GM23338 (cell line): ENCODE measurements around the gene ULK2. TPM values are rescaled to one million over a fixed set of nuclear protein-coding genes. Genes with fewer than 3 reads are reported as not detected.

Experiments
- ATAC-seq: fragments of 200-7000 bp; cut with Tn5 transposase; 3 replicates; pipeline ENCODE4 v1.9.1; 2020
- DNase-seq: peaks from one replicate; pipeline ENCODE4 v3.0.0-alpha.2; 2015; ENCODE audit warnings: low spot score
- H2AFZ ChIP-seq: fragments of 200-600 bp; sonication (generic); 2 replicates; pipeline ENCODE4 v1.8.0; 2016; ENCODE audit warnings: antibody characterized with exemption, mild to moderate bottlenecking, moderate library complexity
- H3F3A ChIP-seq: fragments of 200-600 bp; sonication (generic); replicated peaks from 2 replicates; pipeline ENCODE4 v1.8.0; 2017; ENCODE audit warnings: antibody characterized with exemption, mixed run types, low read depth
- H3K27ac ChIP-seq: fragments of 200-600 bp; sonication (generic); 2 replicates; pipeline ENCODE4 v1.6.1; 2016; ENCODE audit warnings: low read depth
- H3K27me3 ChIP-seq: fragments of 200-600 bp; sonication (generic); 2 replicates; pipeline ENCODE4 v1.8.0; 2016; ENCODE audit warnings: mild to moderate bottlenecking, mixed run types, moderate library complexity; ENCODE audit not compliant: insufficient read depth
- H3K36me3 ChIP-seq: fragments of 200-600 bp; sonication (generic); 2 replicates; pipeline ENCODE4 v1.8.0; 2016; ENCODE audit warnings: mild to moderate bottlenecking; ENCODE audit not compliant: insufficient read depth
- H3K4me1 ChIP-seq: fragments of 200-600 bp; sonication (generic); 2 replicates; pipeline ENCODE4 v1.8.0; 2016; ENCODE audit warnings: mild to moderate bottlenecking, moderate library complexity; ENCODE audit not compliant: insufficient read depth
- H3K4me2 ChIP-seq: fragments of 200-600 bp; sonication (generic); 2 replicates; pipeline ENCODE4 v1.7.1; 2017; ENCODE audit warnings: mixed run types
- H3K4me3 ChIP-seq: fragments of 200-600 bp; sonication (generic); 2 replicates; pipeline ENCODE4 v1.6.1; 2016; ENCODE audit warnings: mixed run types
- H3K79me2 ChIP-seq: fragments of 200-600 bp; sonication (generic); replicated peaks from 2 replicates; pipeline ENCODE4 v1.8.0; 2017; ENCODE audit warnings: mild to moderate bottlenecking; ENCODE audit not compliant: insufficient read depth
- H3K9me2 ChIP-seq: fragments of 200-600 bp; sonication (generic); 2 replicates; pipeline ENCODE4 v1.8.0; 2017; ENCODE audit not compliant: insufficient read depth
- H4K20me1 ChIP-seq: fragments of 200-600 bp; sonication (generic); replicated peaks from 2 replicates; pipeline ENCODE4 v1.8.0; 2017; ENCODE audit warnings: mild to moderate bottlenecking; ENCODE audit not compliant: insufficient read depth
- H3K27ac Mint-ChIP-seq: 2 replicates; pipeline ENCODE4 v1.8.0; 2020; ENCODE audit warnings: inconsistent platforms, mild to moderate bottlenecking, moderate library complexity, mixed read lengths
- H3K27me3 Mint-ChIP-seq: 3 replicates; pipeline ENCODE4 v1.8.0; 2022; ENCODE audit warnings: low read depth, mild to moderate bottlenecking, moderate library complexity, mixed read lengths, inconsistent platforms; ENCODE audit not compliant: insufficient read depth, poor library complexity
- H3K36me3 Mint-ChIP-seq: 3 replicates; pipeline ENCODE4 v1.8.0; 2021; ENCODE audit warnings: low read depth, mild to moderate bottlenecking, inconsistent platforms, moderate library complexity, mixed read lengths
- H3K4me1 Mint-ChIP-seq: 3 replicates; pipeline ENCODE4 v1.8.0; 2020; ENCODE audit warnings: mild to moderate bottlenecking, inconsistent platforms, mixed read lengths
- H3K4me3 Mint-ChIP-seq: 3 replicates; pipeline ENCODE4 v1.8.0; 2021; ENCODE audit warnings: moderate library complexity, mild to moderate bottlenecking, inconsistent platforms, mixed read lengths
- H3K9me3 Mint-ChIP-seq: 3 replicates; pipeline ENCODE4 v1.8.0; 2020; ENCODE audit warnings: moderate library complexity, mild to moderate bottlenecking, inconsistent platforms, mixed read lengths
- CTCF ChIP-seq, 2 experiments: fragments of 200-600 bp in 1 of 2; sonication (generic) in 1 of 2; conservative IDR thresholded peaks; 2 replicates each; pipeline versions ENCODE4 v1.5.1 to v1.6.1; 2016 to 2017; ENCODE audit warnings: antibody characterized with exemption in 2 of 2, low read depth in 2 of 2, mild to moderate bottlenecking in 2 of 2, moderate library complexity in 1 of 2
- ETS1 ChIP-seq: IDR thresholded peaks from 2 replicates; pipeline ENCODE4 v1.6.1; 2016; ENCODE audit warnings: antibody characterized with exemption
- EZH2phosphoT487 ChIP-seq: fragments of 200-600 bp; sonication (generic); IDR thresholded peaks from one replicate; pipeline ENCODE4 v1.8.1; 2018; ENCODE audit warnings: antibody characterized with exemption; ENCODE audit not compliant: unreplicated experiment
- JUNB ChIP-seq: IDR thresholded peaks from one replicate; pipeline ENCODE4 v1.6.1; 2016; ENCODE audit warnings: antibody characterized with exemption; ENCODE audit not compliant: unreplicated experiment
- NANOG ChIP-seq: IDR thresholded peaks from 2 replicates; pipeline ENCODE4 v1.6.1; 2016; ENCODE audit warnings: antibody characterized with exemption, borderline replicate concordance
- POLR2AphosphoS5 ChIP-seq: IDR thresholded peaks from 2 replicates; pipeline ENCODE4 v1.6.1; 2016; ENCODE audit warnings: antibody characterized with exemption, low read depth
- REST ChIP-seq: IDR thresholded peaks from one replicate; pipeline ENCODE4 v1.6.1; 2018; ENCODE audit warnings: antibody characterized with exemption; ENCODE audit not compliant: unreplicated experiment
- STAT1 ChIP-seq: IDR thresholded peaks from one replicate; pipeline ENCODE4 v1.6.1; 2016; ENCODE audit warnings: antibody characterized with exemption; ENCODE audit not compliant: unreplicated experiment
- ZNF114 ChIP-seq: fragments of 250-450 bp; sonication (Bioruptor Pico); IDR thresholded peaks from 2 replicates; pipeline ENCODE4 v1.5.0; 2020; ENCODE audit warnings: mild to moderate bottlenecking, moderate library complexity
- ZNF331 ChIP-seq: fragments of 250-450 bp; sonication (Bioruptor Pico); IDR thresholded peaks from 2 replicates; pipeline ENCODE4 v1.5.0; 2020; ENCODE audit warnings: low read depth, mild to moderate bottlenecking, moderate library complexity
- polyA plus RNA-seq: library from polyadenylated mRNA; unstranded; fragments of >200 nt; fragmentation: Nextera tagmentation; extraction: Ambion mirVana; gene quantifications from 2 replicates; pipeline ENCODE4 v1.2.1, GENCODE V29; 2016
- total RNA-seq: library from RNA; depleted of rRNA; stranded (reverse); fragments of >200 nt; shearing (Covaris generic); gene quantifications from 2 replicates; pipeline ENCODE4 v1.2.3, GENCODE V29; 2014
- TF ChIP-seq, protein P1 (sequence below): fragments of 250-450 bp; sonication (Bioruptor Pico); IDR thresholded peaks from 2 replicates; pipeline ENCODE4 v1.5.0; 2020; ENCODE audit warnings: mild to moderate bottlenecking, moderate library complexity

ULK2 gene
- total and polyA plus RNA-seq, 2 experiments from 2014 or later = 1.6 to 3.0 TPM

- TF ChIP-seq CTCF (conservative IDR thresholded peaks at IDR 0.05; ENCODE audit: low read depth in 2 of 2) (no peak), NANOG (no peak), JUNB (no peak)
Measured at GRCh38 chr17:19857640-19858039, 10.1 kb downstream of the ULK2 start (continued).

GRCh38 chr17:19833914-19834313 lies 33.8 kb downstream of the ULK2 start:
- no peak overlapping the region for H3K4me2 ChIP-seq
- H3K9me2 ChIP-seq = no peaks in the 10 kb centered on the region
- no peak overlapping the region for H2AFZ ChIP-seq
- no peaks in the 10 kb centered on the region for H3F3A ChIP-seq
- H3K4me3 ChIP-seq = no peak overlapping the region
- no peaks in the 10 kb centered on the region for H4K20me1 ChIP-seq
- no peak overlapping the region for H3K4me3 Mint-ChIP-seq
- TF ChIP-seq EZH2phosphoT487 (no peak), POLR2AphosphoS5 (no peak), ZNF331 (CRISPR knock-in tag) (no peak), STAT1 (no peak), REST (no peak), ZNF114 (CRISPR knock-in tag) (no peak), NANOG (no peak), ETS1 (no peak)
- TF ChIP-seq, protein P1, sequence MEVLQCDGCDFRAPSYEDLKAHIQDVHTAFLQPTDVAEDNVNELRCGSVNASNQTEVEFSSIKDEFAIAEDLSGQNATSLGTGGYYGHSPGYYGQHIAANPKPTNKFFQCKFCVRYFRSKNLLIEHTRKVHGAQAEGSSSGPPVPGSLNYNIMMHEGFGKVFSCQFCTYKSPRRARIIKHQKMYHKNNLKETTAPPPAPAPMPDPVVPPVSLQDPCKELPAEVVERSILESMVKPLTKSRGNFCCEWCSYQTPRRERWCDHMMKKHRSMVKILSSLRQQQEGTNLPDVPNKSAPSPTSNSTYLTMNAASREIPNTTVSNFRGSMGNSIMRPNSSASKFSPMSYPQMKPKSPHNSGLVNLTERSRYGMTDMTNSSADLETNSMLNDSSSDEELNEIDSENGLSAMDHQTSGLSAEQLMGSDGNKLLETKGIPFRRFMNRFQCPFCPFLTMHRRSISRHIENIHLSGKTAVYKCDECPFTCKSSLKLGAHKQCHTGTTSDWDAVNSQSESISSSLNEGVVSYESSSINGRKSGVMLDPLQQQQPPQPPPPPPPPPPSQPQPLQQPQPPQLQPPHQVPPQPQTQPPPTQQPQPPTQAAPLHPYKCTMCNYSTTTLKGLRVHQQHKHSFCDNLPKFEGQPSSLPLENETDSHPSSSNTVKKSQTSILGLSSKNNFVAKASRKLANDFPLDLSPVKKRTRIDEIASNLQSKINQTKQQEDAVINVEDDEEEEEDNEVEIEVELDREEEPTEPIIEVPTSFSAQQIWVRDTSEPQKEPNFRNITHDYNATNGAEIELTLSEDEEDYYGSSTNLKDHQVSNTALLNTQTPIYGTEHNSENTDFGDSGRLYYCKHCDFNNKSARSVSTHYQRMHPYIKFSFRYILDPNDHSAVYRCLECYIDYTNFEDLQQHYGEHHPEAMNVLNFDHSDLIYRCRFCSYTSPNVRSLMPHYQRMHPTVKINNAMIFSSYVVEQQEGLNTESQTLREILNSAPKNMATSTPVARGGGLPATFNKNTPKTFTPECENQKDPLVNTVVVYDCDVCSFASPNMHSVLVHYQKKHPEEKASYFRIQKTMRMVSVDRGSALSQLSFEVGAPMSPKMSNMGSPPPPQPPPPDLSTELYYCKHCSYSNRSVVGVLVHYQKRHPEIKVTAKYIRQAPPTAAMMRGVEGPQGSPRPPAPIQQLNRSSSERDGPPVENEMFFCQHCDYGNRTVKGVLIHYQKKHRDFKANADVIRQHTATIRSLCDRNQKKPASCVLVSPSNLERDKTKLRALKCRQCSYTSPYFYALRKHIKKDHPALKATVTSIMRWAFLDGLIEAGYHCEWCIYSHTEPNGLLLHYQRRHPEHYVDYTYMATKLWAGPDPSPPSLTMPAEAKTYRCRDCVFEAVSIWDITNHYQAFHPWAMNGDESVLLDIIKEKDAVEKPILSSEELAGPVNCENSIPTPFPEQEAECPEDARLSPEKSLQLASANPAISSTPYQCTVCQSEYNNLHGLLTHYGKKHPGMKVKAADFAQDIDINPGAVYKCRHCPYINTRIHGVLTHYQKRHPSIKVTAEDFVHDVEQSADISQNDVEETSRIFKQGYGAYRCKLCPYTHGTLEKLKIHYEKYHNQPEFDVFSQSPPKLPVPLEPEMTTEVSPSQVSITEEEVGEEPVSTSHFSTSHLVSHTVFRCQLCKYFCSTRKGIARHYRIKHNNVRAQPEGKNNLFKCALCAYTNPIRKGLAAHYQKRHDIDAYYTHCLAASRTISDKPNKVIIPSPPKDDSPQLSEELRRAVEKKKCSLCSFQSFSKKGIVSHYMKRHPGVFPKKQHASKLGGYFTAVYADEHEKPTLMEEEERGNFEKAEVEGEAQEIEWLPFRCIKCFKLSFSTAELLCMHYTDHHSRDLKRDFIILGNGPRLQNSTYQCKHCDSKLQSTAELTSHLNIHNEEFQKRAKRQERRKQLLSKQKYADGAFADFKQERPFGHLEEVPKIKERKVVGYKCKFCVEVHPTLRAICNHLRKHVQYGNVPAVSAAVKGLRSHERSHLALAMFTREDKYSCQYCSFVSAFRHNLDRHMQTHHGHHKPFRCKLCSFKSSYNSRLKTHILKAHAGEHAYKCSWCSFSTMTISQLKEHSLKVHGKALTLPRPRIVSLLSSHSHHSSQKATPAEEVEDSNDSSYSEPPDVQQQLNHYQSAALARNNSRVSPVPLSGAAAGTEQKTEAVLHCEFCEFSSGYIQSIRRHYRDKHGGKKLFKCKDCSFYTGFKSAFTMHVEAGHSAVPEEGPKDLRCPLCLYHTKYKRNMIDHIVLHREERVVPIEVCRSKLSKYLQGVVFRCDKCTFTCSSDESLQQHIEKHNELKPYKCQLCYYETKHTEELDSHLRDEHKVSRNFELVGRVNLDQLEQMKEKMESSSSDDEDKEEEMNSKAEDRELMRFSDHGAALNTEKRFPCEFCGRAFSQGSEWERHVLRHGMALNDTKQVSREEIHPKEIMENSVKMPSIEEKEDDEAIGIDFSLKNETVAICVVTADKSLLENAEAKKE (CRISPR knock-in tag) = no peak
- no peak overlapping the region for H3K27ac Mint-ChIP-seq
- H3K27me3 Mint-ChIP-seq = peaks cover 7% of the 10 kb centered on the region
- H3K27ac ChIP-seq = no peak overlapping the region
- peaks cover 3% of the 10 kb centered on the region; the same call in 1 of the 2 replicates for H3K4me1 ChIP-seq
- H3K79me2 ChIP-seq = no peaks in the 10 kb centered on the region
- no peaks in the 10 kb centered on the region for H3K36me3 Mint-ChIP-seq
- DNase-seq (no peak), ATAC-seq (no peak)
- no peaks in the 10 kb centered on the region for H3K36me3 ChIP-seq
- no peaks in the 10 kb centered on the region for H3K9me3 Mint-ChIP-seq
- no peaks in the 10 kb centered on the region for H3K4me1 Mint-ChIP-seq
- no peaks in the 10 kb centered on the region for H3K27me3 ChIP-seq
